HG03280 (cell line): Measurements from ENCODE around the gene SESN2.
"Not testable (repeated sequence)": the region's sequence is repeated elsewhere in the genome, so short reads cannot be mapped to it uniquely, and the experiment has no call there.

Experiments used
- ATAC-seq: cut with Tn5 transposase; IDR thresholded peaks from one replicate; pipeline ENCODE4 v1.9.1; 2021; ENCODE audit warnings: mild to moderate bottlenecking, moderate library complexity; ENCODE audit not compliant: unreplicated experiment

The SESN2 gene

DNA sequence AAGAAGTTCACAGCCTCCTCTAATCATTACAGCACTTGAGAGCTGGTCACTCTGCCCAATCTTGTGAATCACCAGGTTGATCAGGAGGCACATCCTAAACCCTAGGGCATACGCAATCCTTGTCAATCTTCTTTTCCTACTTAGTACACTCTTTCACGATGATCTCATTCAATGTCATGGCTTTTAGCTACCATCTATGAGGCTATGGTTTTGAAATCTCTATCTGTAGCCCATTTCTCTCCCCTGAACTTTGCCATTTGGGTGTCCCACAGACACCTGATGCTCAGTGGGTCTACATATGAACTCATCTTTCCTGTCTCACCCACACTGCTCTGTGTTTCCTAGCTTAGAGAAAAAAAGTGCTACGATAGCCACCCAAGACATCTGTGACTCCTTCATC is 67.7 kb downstream of the SESN2 start:
- no peak for ATAC-seq

- not testable (repeated sequence) for ATAC-seq
These were observed 68.1 kb downstream of the SESN2 start for GRCh38 chr1:28327431-28327830.

GRCh38 chr1:28328228-28328648 is 68.9 kb downstream of the SESN2 start:
- ATAC-seq = no peak

DNA sequence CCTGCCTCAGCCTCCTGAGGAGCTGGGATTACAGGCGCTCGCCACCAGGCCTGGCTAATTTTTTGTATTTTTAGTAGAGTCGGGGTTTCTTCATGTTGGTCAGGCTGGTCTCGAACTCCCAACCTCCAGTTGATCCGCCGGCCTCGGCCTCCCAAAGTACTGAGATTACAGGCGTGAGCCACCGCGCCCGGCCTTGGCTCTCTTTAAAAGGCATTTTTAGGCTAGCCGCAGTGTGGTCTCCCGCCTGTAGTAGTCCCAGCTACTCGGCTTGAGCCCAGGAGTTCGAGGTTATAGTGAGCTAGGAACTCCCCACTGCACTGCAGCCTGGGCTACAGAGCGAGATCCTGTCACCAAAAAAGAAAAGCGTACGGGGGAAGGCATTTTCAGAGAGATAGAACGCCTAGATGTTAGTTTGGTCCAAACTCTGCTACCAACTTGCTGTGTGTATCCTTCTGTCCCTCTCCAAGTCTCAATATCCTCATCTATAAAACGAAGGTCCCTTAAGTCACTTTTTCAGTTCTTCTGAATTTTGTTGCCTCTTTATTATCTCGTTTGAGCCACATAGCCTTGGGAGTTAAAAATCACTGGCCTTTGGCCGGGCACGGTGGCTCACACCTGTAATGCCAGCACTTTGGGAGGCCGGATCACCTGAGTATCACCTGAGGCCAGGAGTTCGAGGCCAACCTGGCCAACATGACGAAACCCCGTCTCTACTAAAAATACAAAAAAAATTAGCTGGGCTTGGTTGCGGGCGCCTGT is 70.3 kb downstream of the SESN2 start:
- peak; percentile 22 for ATAC-seq
